T-helper 17 cell (primary cell): ENCODE data around the gene SFI1. TPM values are rescaled to one million over a fixed set of nuclear protein-coding genes. Genes with fewer than 3 reads are reported as not detected.
A peak's percentile ranks its signal among the peaks of the same experiment; 100 is the strongest.
"Not testable (repeated sequence)": the region's sequence is repeated elsewhere in the genome, so short reads cannot be mapped to it uniquely, and the experiment has no call there.

ENCODE experiments used
- ATAC-seq: fragments of 150-1000 bp; cut with Tn5 transposase; 2 replicates; pipeline ENCODE4 v1.10.0; 2021; ENCODE audit warnings: mild to moderate bottlenecking, moderate library complexity
- DNase-seq, 3 donors: peaks; one replicate each; pipeline versions ENCODE4 v3.0.0 to v3.0.0-alpha.2; 2020 to 2021
- H3K9me3 ChIP-seq: one replicate; pipeline ENCODE4 v1.7.0; 2013; ENCODE audit warnings: low read length, mild to moderate bottlenecking; ENCODE audit not compliant: control insufficient read depth, poor library complexity, severe bottlenecking
- H3K27ac Mint-ChIP-seq: one replicate; pipeline ENCODE4 v1.8.0; 2022; ENCODE audit warnings: mild to moderate bottlenecking, moderate library complexity, mixed read lengths
- H3K27me3 Mint-ChIP-seq: one replicate; pipeline ENCODE4 v1.8.0; 2022; ENCODE audit warnings: mixed read lengths
- H3K36me3 Mint-ChIP-seq: one replicate; pipeline ENCODE4 v1.8.0; 2022; ENCODE audit warnings: low read depth, mixed read lengths
- H3K4me1 Mint-ChIP-seq: one replicate; pipeline ENCODE4 v1.8.0; 2022; ENCODE audit warnings: mild to moderate bottlenecking, mixed read lengths
- H3K4me3 Mint-ChIP-seq: one replicate; pipeline ENCODE4 v1.8.0; 2022; ENCODE audit warnings: mild to moderate bottlenecking, moderate library complexity, mixed read lengths
- total RNA-seq, 4 donors: library from RNA in 2 of 4; stranded (reverse) in 2 of 4; gene quantifications; one replicate each; pipeline ENCODE4 v1.2.3 and lab custom pipeline; 2022 to 2026

Gene SFI1
- total RNA-seq (100 to 1,000 TPM; 185 to 189 TPM), total RNA-seq (lab: John Stamatoyannopoulos, UW) (116 to 151 reads per million in 2 donors)

DNA sequence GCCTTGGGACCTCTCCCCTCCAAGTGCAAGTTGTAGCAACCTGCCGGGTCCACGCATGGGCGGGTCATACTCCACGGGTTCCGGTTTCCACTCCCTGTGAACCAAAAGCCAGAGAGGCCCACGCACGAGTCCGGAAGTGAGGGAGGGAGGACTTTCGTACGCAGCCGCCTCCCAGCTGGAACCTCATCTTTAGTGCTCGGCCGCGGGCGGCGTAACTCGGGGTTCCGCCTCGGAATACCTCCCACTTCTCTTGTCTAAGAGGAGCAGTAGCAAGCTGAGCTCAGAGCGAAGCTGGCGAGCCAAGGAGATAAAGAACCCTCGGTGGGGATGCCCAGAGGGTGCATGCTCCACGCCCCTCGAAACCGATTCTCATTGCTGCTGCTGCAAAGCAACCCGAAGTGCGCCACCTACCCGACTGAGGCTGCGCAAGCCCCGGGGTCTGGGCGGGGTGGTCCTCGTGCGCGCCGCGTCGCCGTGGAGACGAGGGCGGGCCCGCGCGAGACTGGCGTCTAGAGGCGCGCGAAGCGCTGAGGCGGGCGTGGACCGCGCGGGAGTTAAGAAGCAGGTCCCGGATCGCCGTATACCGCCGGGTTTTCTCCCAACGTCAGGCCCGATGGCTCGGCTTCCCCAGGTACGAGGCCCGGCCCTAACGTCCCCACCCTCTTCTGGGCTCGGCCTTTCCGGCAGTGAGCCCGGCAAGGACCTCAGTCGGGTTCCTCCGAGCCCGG is at the start of gene SFI1:
Gene SFI1 (plus strand): TSS at position 530 of the 728 bp plus-strand sequence. CDS start 11,749 bp downstream, outside the sequence.
- peaks cover 21% of the 10 kb centered on the region for H3K4me1 Mint-ChIP-seq
- no peaks in the 10 kb centered on the region for H3K9me3 ChIP-seq
- H3K36me3 Mint-ChIP-seq, result no peaks in the 10 kb centered on the region
- peak; percentile 92 to 97 (median 93) for DNase-seq
- peak within 1 kb of the TSS; percentile 94 for H3K4me3 Mint-ChIP-seq
- H3K27me3 Mint-ChIP-seq, result no peaks in the 10 kb centered on the region
- peak within 1 kb of the TSS; percentile 93 for H3K27ac Mint-ChIP-seq
- peak; percentile 87 for ATAC-seq

GRCh38 chr22:31446767-31447166 is 49.6 kb upstream of the SFI1 start:
- H3K4me1 Mint-ChIP-seq, result peaks cover 2% of the 10 kb centered on the region
- peaks cover 3% of the 10 kb centered on the region for H3K36me3 Mint-ChIP-seq
- no peaks in the 10 kb centered on the region for H3K9me3 ChIP-seq
- H3K4me3 Mint-ChIP-seq, result no peak overlapping the region
- H3K27ac Mint-ChIP-seq, result no peak overlapping the region
- ATAC-seq (no peak), DNase-seq (no peak)
- no peaks in the 10 kb centered on the region for H3K27me3 Mint-ChIP-seq

DNA sequence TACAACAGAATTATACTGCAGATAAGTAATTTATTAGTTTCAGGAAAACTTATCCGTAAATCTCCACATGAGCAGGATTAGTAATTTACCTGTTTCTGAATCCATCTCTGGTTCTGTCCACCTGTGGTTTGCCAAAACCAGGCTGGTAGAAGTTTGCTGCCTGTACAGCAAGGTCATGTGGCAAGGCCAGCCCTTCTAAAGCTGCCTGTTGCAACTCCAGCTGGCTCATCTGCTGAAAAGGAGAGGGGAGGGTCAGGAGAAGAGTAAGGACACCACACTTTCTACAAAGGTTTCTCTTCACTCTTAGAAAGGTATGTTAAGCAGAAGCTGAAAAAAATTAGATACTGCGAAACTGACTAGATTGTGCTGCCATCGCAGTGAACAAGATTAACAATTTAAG is 49.0 kb upstream of the SFI1 start:
- Mint-ChIP-seq H3K4me3 (no peak overlapping the region), H3K4me1 (peaks cover 2% of the 10 kb centered on the region), H3K27ac (no peak overlapping the region), H3K36me3 (peaks cover 3% of the 10 kb centered on the region), H3K27me3 (no peaks in the 10 kb centered on the region)
- DNase-seq, result no peak
- ATAC-seq, result no peak
- H3K9me3 ChIP-seq, result no peaks in the 10 kb centered on the region

DNA sequence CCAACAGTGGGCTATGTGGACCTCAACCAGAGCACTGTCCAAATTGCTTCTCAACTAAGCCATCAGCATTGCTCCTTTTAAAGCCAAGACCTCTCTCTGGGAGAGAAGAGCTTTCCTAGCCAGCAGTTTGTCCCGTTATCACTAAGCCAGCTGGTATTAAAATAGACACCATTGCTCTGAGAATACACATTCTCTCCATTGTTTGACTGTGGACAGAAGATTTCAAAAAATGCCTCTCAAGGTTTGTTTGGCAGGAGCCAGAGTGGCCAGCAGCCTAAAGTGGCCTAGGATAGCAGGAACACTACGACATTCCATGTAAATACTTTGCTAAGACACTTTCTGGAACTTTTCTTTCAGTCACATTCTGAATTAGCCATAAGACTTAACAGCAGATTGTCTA is 48.0 kb upstream of the SFI1 start:
- DNase-seq (no peak), ATAC-seq (no peak)
- H3K4me1 Mint-ChIP-seq, result peaks cover 2% of the 10 kb centered on the region
- no peaks in the 10 kb centered on the region for H3K9me3 ChIP-seq
- H3K36me3 Mint-ChIP-seq, result peaks cover 3% of the 10 kb centered on the region
- peak overlapping the region; percentile 24 for H3K27ac Mint-ChIP-seq
- H3K27me3 Mint-ChIP-seq, result no peaks in the 10 kb centered on the region
- no peak overlapping the region for H3K4me3 Mint-ChIP-seq

- no peaks in the 10 kb centered on the region for H3K27me3 Mint-ChIP-seq
- DNase-seq (no peak), ATAC-seq (no peak)
- peak overlapping the region; percentile 34 for H3K27ac Mint-ChIP-seq
- no peaks in the 10 kb centered on the region for H3K9me3 ChIP-seq
- H3K4me3 Mint-ChIP-seq, result no peak overlapping the region
- no peaks in the 10 kb centered on the region for H3K36me3 Mint-ChIP-seq
- peaks cover 2% of the 10 kb centered on the region for H3K4me1 Mint-ChIP-seq
These were observed 46.8 kb upstream of the SFI1 start for GRCh38 chr22:31449506-31449905.

- Mint-ChIP-seq H3K27me3 (no peaks in the 10 kb centered on the region), H3K4me1 (no peaks in the 10 kb centered on the region), H3K36me3 (no peaks in the 10 kb centered on the region), H3K4me3 (no peak overlapping the region), H3K27ac (peak overlapping the region; percentile 37)
- H3K9me3 ChIP-seq, result no peaks in the 10 kb centered on the region
- ATAC-seq (peak; percentile 59), DNase-seq (no peak)
These were observed 44.4 kb upstream of the SFI1 start for GRCh38 chr22:31451709-31452571.

- ATAC-seq, result no peak
- Mint-ChIP-seq H3K27ac (no peak overlapping the region), H3K4me1 (peaks cover 5% of the 10 kb centered on the region), H3K4me3 (no peak overlapping the region), H3K36me3 (peaks cover 3% of the 10 kb centered on the region), H3K27me3 (no peaks in the 10 kb centered on the region)
- DNase-seq, result no peak
- no peaks in the 10 kb centered on the region for H3K9me3 ChIP-seq
These were observed 34.6 kb upstream of the SFI1 start for GRCh38 chr22:31461699-31462098.

GRCh38 chr22:31465307-31465706 is 31.0 kb upstream of the SFI1 start:
- H3K27ac Mint-ChIP-seq, result no peak overlapping the region
- no peaks in the 10 kb centered on the region for H3K27me3 Mint-ChIP-seq
- H3K4me1 Mint-ChIP-seq, result peaks cover 5% of the 10 kb centered on the region
- no peak for ATAC-seq
- H3K9me3 ChIP-seq, result no peaks in the 10 kb centered on the region
- peaks cover 3% of the 10 kb centered on the region for H3K36me3 Mint-ChIP-seq
- no peak for DNase-seq
- H3K4me3 Mint-ChIP-seq, result no peak overlapping the region

DNA sequence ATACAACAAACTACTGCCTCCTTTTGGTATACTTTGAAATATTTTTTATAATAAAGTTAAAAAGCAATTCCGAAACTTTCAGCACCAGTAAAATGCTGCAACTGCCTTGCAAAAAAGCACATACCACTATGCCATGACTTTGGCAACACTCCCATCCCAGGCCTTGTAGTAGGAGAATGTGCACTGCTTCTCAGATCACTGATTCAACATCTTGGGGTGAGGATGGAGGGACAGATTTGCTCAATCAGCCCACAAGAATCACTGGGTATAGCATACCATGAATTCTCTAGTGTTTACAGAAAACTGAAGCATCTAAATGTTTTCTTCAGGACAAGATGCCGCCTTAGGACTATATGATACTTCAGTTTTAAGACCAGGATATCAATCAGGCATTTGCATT is 21.6 kb upstream of the SFI1 start:
- DNase-seq (no peak), ATAC-seq (no peak)
- Mint-ChIP-seq H3K27ac (no peak overlapping the region), H3K4me1 (peaks cover 12% of the 10 kb centered on the region), H3K4me3 (no peak overlapping the region), H3K27me3 (no peaks in the 10 kb centered on the region), H3K36me3 (no peaks in the 10 kb centered on the region)
- H3K9me3 ChIP-seq, result no peaks in the 10 kb centered on the region

DNA sequence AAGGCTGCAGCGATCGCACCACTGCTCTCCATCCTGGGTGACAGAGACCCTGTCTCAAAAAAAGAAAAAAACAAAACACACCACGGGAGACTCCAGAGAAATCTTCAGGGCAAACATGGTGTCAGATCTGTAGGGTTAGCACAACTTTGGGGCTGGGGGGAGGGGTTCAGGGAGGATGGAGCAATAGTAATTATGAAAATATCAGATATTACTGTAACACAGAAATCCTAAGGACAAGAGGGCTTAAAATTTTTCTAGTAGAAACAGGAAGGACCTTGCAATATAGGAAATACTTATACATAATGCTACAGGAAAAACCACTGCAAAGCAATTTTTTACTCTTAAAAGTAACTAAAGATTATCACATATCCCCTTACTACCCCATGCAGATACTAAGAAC is 20.5 kb upstream of the SFI1 start:
- Mint-ChIP-seq H3K27me3 (no peaks in the 10 kb centered on the region), H3K4me1 (peaks cover 12% of the 10 kb centered on the region), H3K27ac (no peak overlapping the region)

DNA sequence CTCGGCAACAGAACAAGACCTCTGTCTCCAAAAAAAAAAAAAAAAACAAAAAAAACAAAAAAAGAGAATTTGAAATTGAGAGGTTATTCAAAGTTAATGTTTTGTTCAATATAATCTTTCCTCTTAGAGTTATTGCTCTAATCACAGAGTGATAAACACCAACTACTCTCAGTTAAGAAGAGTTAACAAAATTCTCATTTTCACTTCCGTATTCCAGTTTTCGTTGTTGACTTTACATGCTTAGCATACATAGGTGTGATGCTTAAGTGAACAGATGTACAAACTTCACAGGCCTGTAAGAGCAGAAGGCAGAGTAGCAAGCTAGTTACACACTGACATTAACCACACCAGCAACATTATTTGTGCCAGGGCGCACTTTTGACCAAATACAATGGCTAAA is 19.0 kb upstream of the SFI1 start:
- Mint-ChIP-seq H3K27me3 (no peaks in the 10 kb centered on the region), H3K27ac (no peak overlapping the region), H3K4me3 (no peak overlapping the region), H3K36me3 (no peaks in the 10 kb centered on the region), H3K4me1 (peaks cover 14% of the 10 kb centered on the region)
- ATAC-seq, result no peak
- no peak for DNase-seq
- no peaks in the 10 kb centered on the region for H3K9me3 ChIP-seq

More for the DNA sequence above, 20.5 kb upstream of the SFI1 start:
- DNase-seq (no peak), ATAC-seq (no peak)
- Mint-ChIP-seq H3K4me3 (no peak overlapping the region), H3K36me3 (no peaks in the 10 kb centered on the region)
- no peaks in the 10 kb centered on the region for H3K9me3 ChIP-seq

GRCh38 chr22:31481129-31481528 is 15.2 kb upstream of the SFI1 start:
- no peak overlapping the region for H3K4me3 Mint-ChIP-seq
- DNase-seq (no peak), ATAC-seq (no peak)
- H3K27ac Mint-ChIP-seq, result peak overlapping the region; percentile 47
- H3K36me3 Mint-ChIP-seq, result peaks cover 2% of the 10 kb centered on the region
- H3K4me1 Mint-ChIP-seq, result peaks cover 18% of the 10 kb centered on the region
- H3K27me3 Mint-ChIP-seq, result no peaks in the 10 kb centered on the region
- H3K9me3 ChIP-seq, result no peaks in the 10 kb centered on the region

GRCh38 chr22:31482470-31482869 is 13.9 kb upstream of the SFI1 start:
- not testable (repeated sequence) for H3K4me3 Mint-ChIP-seq, H3K27me3 Mint-ChIP-seq, H3K36me3 Mint-ChIP-seq, DNase-seq, H3K9me3 ChIP-seq, ATAC-seq, H3K27ac Mint-ChIP-seq
- peaks cover 20% of the 10 kb centered on the region for H3K4me1 Mint-ChIP-seq
